Osteocyte (in vitro differentiated cells): ENCODE results near the gene PHETA1. TPM values are rescaled to one million over a fixed set of nuclear protein-coding genes. Genes with fewer than 3 reads are reported as not detected.

Experiments used
- DNase-seq: peaks from one replicate; pipeline ENCODE4 v3.0.0; 2021; ENCODE audit warnings: mixed read lengths; ENCODE audit not compliant: unreplicated experiment; ENCODE audit errors: extremely low spot score
- H3K27ac Mint-ChIP-seq: one replicate; pipeline ENCODE4 v1.8.0; 2021; ENCODE audit warnings: mild to moderate bottlenecking, mixed read lengths; ENCODE audit not compliant: unreplicated experiment
- H3K27me3 Mint-ChIP-seq: one replicate; pipeline ENCODE4 v1.8.0; 2021; ENCODE audit warnings: mixed read lengths; ENCODE audit not compliant: unreplicated experiment
- H3K36me3 Mint-ChIP-seq: one replicate; pipeline ENCODE4 v1.8.0; 2021; ENCODE audit warnings: mixed read lengths; ENCODE audit not compliant: unreplicated experiment
- H3K4me1 Mint-ChIP-seq: one replicate; pipeline ENCODE4 v1.8.0; 2021; ENCODE audit warnings: mixed read lengths; ENCODE audit not compliant: unreplicated experiment
- H3K4me3 Mint-ChIP-seq: one replicate; pipeline ENCODE4 v1.8.0; 2021; ENCODE audit warnings: mild to moderate bottlenecking, moderate library complexity, mixed read lengths; ENCODE audit not compliant: unreplicated experiment
- H3K9me3 Mint-ChIP-seq: one replicate; pipeline ENCODE4 v1.8.0; 2021; ENCODE audit warnings: mixed read lengths; ENCODE audit not compliant: unreplicated experiment
- total RNA-seq: library from RNA; stranded (reverse); gene quantifications from 2 replicates; pipeline ENCODE4 v1.2.1, GENCODE V29; 2021
- TF ChIP-seq, protein P1 (sequence below): fragments of 200-600 bp; sonication (generic); IDR thresholded peaks from 2 replicates; pipeline ENCODE4 v1.5.0; 2021; ENCODE audit warnings: antibody characterized with exemption, mild to moderate bottlenecking, moderate library complexity

Gene PHETA1
- total RNA-seq, 1 donor from 2014 or later = 13.6 TPM

DNA sequence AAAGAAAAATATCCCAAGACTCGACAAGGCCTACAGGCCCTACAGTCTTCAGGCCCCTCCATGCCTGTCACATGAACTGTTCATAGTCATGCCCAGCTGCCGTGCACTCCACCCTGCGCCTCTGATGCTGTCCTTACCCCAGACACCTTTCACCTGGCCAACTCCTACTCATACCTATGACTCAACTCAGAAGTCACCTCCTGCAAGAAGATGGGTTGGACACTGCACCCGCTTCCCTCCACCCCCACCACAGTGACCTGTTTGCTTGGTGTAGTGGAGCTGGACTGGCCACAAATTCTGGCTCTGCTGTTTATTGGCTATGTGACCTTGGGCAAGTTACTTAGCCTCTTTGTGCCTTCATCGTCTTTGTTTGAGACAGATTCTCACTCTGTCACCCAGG is 56.2 kb downstream of the PHETA1 start:
- Mint-ChIP-seq H3K27me3 (peaks cover 23% of the 10 kb centered on the region), H3K27ac (no peak overlapping the region), H3K4me1 (peaks cover 4% of the 10 kb centered on the region), H3K4me3 (no peak overlapping the region), H3K36me3 (no peaks in the 10 kb centered on the region), H3K9me3 (no peaks in the 10 kb centered on the region)
- DNase-seq = no peak
- TF ChIP-seq, protein P1, sequence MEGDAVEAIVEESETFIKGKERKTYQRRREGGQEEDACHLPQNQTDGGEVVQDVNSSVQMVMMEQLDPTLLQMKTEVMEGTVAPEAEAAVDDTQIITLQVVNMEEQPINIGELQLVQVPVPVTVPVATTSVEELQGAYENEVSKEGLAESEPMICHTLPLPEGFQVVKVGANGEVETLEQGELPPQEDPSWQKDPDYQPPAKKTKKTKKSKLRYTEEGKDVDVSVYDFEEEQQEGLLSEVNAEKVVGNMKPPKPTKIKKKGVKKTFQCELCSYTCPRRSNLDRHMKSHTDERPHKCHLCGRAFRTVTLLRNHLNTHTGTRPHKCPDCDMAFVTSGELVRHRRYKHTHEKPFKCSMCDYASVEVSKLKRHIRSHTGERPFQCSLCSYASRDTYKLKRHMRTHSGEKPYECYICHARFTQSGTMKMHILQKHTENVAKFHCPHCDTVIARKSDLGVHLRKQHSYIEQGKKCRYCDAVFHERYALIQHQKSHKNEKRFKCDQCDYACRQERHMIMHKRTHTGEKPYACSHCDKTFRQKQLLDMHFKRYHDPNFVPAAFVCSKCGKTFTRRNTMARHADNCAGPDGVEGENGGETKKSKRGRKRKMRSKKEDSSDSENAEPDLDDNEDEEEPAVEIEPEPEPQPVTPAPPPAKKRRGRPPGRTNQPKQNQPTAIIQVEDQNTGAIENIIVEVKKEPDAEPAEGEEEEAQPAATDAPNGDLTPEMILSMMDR = no peak

DNA sequence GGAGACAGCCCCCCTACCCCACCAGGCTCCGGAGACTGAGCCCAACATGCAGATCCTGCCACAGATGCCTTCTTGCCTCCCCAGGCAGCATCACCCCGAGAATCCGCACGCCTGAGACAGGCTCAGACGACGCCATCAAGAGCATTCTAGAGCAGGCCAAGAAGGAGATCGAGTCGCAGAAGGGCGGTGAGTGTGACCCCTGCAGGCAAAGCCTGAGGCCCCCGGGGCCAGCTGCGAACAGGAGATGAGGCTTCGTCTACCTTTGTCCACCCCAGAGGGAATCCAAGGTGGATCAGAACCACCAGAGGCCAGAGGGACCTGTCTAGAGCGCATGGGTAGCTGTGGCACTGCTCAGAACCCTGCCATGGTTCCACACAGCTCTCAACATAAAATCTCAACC is 56.9 kb downstream of the PHETA1 start:
- TF ChIP-seq, protein P1 = no peak
- Mint-ChIP-seq H3K27ac (no peak overlapping the region), H3K27me3 (peaks cover 20% of the 10 kb centered on the region), H3K9me3 (no peaks in the 10 kb centered on the region), H3K4me1 (peaks cover 4% of the 10 kb centered on the region), H3K4me3 (no peak overlapping the region), H3K36me3 (no peaks in the 10 kb centered on the region)
- no peak for DNase-seq

DNA sequence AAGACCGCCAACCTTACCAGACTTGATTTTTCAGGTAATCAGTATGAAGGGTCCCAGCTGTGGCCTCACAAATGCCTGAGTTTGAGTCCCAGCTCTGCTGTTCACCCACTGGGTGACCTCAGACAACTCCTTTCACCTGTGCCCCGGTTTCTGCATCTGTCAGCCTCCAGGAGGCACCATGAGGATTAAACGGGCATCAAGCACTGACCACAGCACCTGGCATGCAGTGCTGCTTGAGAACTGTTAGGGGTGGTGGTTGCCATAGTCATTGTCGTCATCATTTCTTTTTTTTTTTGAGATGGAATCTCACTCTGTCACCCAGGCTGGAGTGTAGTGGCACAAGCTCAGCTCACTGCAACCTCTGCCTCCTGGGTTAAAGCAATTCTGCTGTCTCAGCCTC is 57.9 kb downstream of the PHETA1 start:
- no peak overlapping the region for H3K27ac Mint-ChIP-seq
- H3K4me3 Mint-ChIP-seq = no peak overlapping the region
- TF ChIP-seq, protein P1 = no peak
- H3K4me1 Mint-ChIP-seq = peaks cover 4% of the 10 kb centered on the region
- no peaks in the 10 kb centered on the region for H3K9me3 Mint-ChIP-seq
- DNase-seq = no peak
- H3K27me3 Mint-ChIP-seq = peaks cover 13% of the 10 kb centered on the region
- H3K36me3 Mint-ChIP-seq = no peaks in the 10 kb centered on the region

Other genes starting within 250 kb of the PHETA1 start
- gene SH2B3, start 36.8 kb upstream of the PHETA1 start, total RNA-seq = 36.4 and 37.4 TPM in 2 replicates
- gene ATXN2, start 230.2 kb upstream of the PHETA1 start, total RNA-seq = 76.7 and 78.9 TPM in 2 replicates